NCI-H82 (cell line): ENCODE measurements around the gene PAEP.

Source experiments
- DNase-seq: peaks from one replicate; lab custom pipeline; 2025; lab: John Stamatoyannopoulos, UW

Gene PAEP

GRCh38 chr9:135601988-135602387 is 40.4 kb downstream of the PAEP start:
- peak; percentile 28 for DNase-seq

GRCh38 chr9:135602789-135603481 is 41.4 kb downstream of the PAEP start:
- DNase-seq, result peak; percentile 54

GRCh38 chr9:135604437-135605237 is 43.1 kb downstream of the PAEP start:
- no peak for DNase-seq

GRCh38 chr9:135605238-135605781 is 43.8 kb downstream of the PAEP start:
- DNase-seq, result no peak

- DNase-seq, result no peak
Observed at GRCh38 chr9:135606885-135607259, 45.3 kb downstream of the PAEP start.

- DNase-seq, result no peak
Observed at GRCh38 chr9:135607401-135608293, 46.1 kb downstream of the PAEP start.

GRCh38 chr9:135608294-135608998 is 46.9 kb downstream of the PAEP start:
- no peak for DNase-seq

GRCh38 chr9:135608999-135609317 is 47.4 kb downstream of the PAEP start:
- DNase-seq, result no peak

- peak; percentile 13 for DNase-seq
Observed at GRCh38 chr9:135609366-135609955, 47.9 kb downstream of the PAEP start.

GRCh38 chr9:135610290-135611141 is 49.0 kb downstream of the PAEP start:
- DNase-seq, result no peak

- DNase-seq, result no peak
Observed at GRCh38 chr9:135611142-135611874, 49.8 kb downstream of the PAEP start.

- no peak for DNase-seq
Observed at GRCh38 chr9:135611875-135612209, 50.3 kb downstream of the PAEP start.

GRCh38 chr9:135612437-135612836 is 50.9 kb downstream of the PAEP start:
- DNase-seq, result no peak

- no peak for DNase-seq
Observed at GRCh38 chr9:135612981-135613910, 51.7 kb downstream of the PAEP start.

- no peak for DNase-seq
Observed at GRCh38 chr9:135613946-135614805, 52.6 kb downstream of the PAEP start.

GRCh38 chr9:135614821-135615665 is 53.5 kb downstream of the PAEP start:
- DNase-seq, result no peak
